Measurements from ENCODE around the gene TMEM150B.

Gene TMEM150B

DNA sequence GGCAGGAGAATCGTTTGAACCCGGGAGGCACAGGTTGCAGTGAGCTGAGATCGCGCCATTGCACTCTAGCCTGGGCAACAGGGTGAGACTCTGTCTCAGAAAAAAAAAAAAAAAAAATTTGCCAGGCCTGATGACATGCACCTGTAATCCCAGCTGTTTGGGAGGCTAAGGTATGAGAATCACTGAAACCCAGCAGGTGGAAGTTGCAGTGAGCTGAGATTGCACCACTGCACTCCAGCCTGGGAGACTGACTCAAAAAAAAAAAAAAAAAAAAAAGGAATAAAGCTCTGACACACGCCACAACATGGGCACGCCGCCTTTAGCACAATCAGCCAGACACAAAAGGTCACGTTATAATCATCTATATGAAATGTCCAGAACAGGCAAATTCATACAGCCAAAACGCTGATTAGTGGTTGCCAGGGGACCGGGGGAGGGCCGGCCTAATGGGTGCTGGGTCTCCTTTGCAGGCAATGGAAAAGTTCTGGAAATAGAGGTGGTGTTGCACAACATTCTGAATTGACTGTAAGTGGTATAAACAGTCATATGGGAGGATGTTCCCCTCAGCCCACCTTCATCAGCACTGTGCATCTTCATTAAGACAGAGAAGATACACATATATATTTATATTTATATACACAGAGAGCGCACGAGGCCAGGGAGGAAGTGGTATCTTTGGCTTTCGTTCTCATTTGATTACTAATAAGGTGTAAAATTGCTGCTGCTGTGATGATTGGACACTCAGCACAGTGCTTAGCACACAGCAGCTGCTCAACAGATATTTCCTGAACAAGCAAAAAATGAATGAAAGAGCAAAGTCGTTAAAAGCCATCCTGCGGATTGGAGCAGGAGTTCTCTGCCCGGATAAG lies 49.1 kb downstream of the TMEM150B start:
- Histone ChIP-seq H2BK5ac (ENCODE audit: low read depth, low read length, poor library complexity, severe bottlenecking) (no peak overlapping the region), H3K27ac (ENCODE audit: low read length, poor library complexity, severe bottlenecking) (no peak overlapping the region), H3K9ac (ENCODE audit: low read length) (no peak overlapping the region), H3K18ac (ENCODE audit: low read depth in 1 of 2, low read length in 2 of 2) (no peak overlapping the region), H2BK120ac (ENCODE audit: low read depth, low read length) (no peak overlapping the region), H3K4me2 (ENCODE audit: low read length, poor library complexity, severe bottlenecking) (no peak overlapping the region), H2BK15ac (ENCODE audit: low read depth, poor library complexity, severe bottlenecking) (no peak overlapping the region), H2BK12ac (ENCODE audit: low read length in 2 of 2) (no peak overlapping the region), H3K4me1 (ENCODE audit: control insufficient read depth, insufficient read depth, low read depth, low read length) (peaks cover 12% of the 10 kb centered on the region), H2AFZ (ENCODE audit: low read depth, low read length) (no peak overlapping the region), H3K4ac (ENCODE audit: low read depth in 1 of 2, low read length in 2 of 2) (no peak overlapping the region), H3K79me1 (replicated peaks; ENCODE audit: low read length, poor library complexity, severe bottlenecking) (peaks cover 27% of the 10 kb centered on the region), H4K8ac (ENCODE audit: low read length) (no peak overlapping the region), H3K14ac (ENCODE audit: low read length in 2 of 2) (no peak overlapping the region), H3K27me3 (ENCODE audit: control insufficient read depth in 1 of 2, insufficient read depth in 1 of 2, low read length in 2 of 2) (no peaks in the 10 kb centered on the region), H3K4me3 (ENCODE audit: insufficient read depth in 1 of 2, low read depth in 1 of 2, low read length in 2 of 2) (no peak overlapping the region), H3K9me3 (ENCODE audit: control insufficient read depth, low read length) (no peaks in the 10 kb centered on the region), H4K91ac (ENCODE audit: low read length) (no peak overlapping the region), H3K23ac (ENCODE audit: low read length in 2 of 2) (no peak overlapping the region), H2AK5ac (ENCODE audit: low read length, severe bottlenecking) (no peak overlapping the region), H3K36me3 (ENCODE audit: control insufficient read depth in 1 of 2, insufficient read depth in 2 of 2, low read depth in 1 of 2, low read length in 2 of 2) (peaks cover 44 to 47% of the 10 kb centered on the region in 2 experiments)
- DNase-seq, result no peak
- WGBS, result 96% methylated on average over 17 of the region's 17 CpGs

GRCh38 chr19:55273978-55274707 lies 51.0 kb downstream of the TMEM150B start:
- no peak overlapping the region for H3K4me3 ChIP-seq (ENCODE audit: insufficient read depth in 1 of 2, low read depth in 1 of 2, low read length in 2 of 2)
- H2BK15ac ChIP-seq (ENCODE audit: low read depth, poor library complexity, severe bottlenecking), result no peak overlapping the region

GRCh38 chr19:55272142-55272541 lies 53.0 kb downstream of the TMEM150B start:
- 95% methylated on average over 18 of the region's 18 CpGs for WGBS
- no peak overlapping the region for H3K4me3 ChIP-seq (ENCODE audit: insufficient read depth in 1 of 2, low read depth in 1 of 2, low read length in 2 of 2)
- H2AK5ac ChIP-seq (ENCODE audit: low read length, severe bottlenecking), result no peak overlapping the region
- no peaks in the 10 kb centered on the region for H3K27me3 ChIP-seq (ENCODE audit: control insufficient read depth in 1 of 2, insufficient read depth in 1 of 2, low read length in 2 of 2)
- peaks cover 37% of the 10 kb centered on the region for H3K79me1 ChIP-seq (replicated peaks; ENCODE audit: low read length, poor library complexity, severe bottlenecking)
- H2BK12ac ChIP-seq (ENCODE audit: low read length in 2 of 2), result no peak overlapping the region
- no peak overlapping the region for H3K27ac ChIP-seq (ENCODE audit: low read length, poor library complexity, severe bottlenecking)
- no peak overlapping the region for H2BK15ac ChIP-seq (ENCODE audit: low read depth, poor library complexity, severe bottlenecking)
- no peak overlapping the region for H2BK120ac ChIP-seq (ENCODE audit: low read depth, low read length)
- no peak overlapping the region for H3K4me2 ChIP-seq (ENCODE audit: low read length, poor library complexity, severe bottlenecking)
- H2BK5ac ChIP-seq (ENCODE audit: low read depth, low read length, poor library complexity, severe bottlenecking), result no peak overlapping the region
- H4K91ac ChIP-seq (ENCODE audit: low read length), result no peak overlapping the region
- no peaks in the 10 kb centered on the region for H3K9me3 ChIP-seq (ENCODE audit: control insufficient read depth, low read length)
- H2AFZ ChIP-seq (ENCODE audit: low read depth, low read length), result no peak overlapping the region
- no peak overlapping the region for H3K18ac ChIP-seq (ENCODE audit: low read depth in 1 of 2, low read length in 2 of 2)
- no peak overlapping the region for H4K8ac ChIP-seq (ENCODE audit: low read length)
- no peak overlapping the region for H3K23ac ChIP-seq (ENCODE audit: low read length in 2 of 2)
- H3K14ac ChIP-seq (ENCODE audit: low read length in 2 of 2), result no peak overlapping the region
- DNase-seq, result no peak
- H3K4ac ChIP-seq (ENCODE audit: low read depth in 1 of 2, low read length in 2 of 2), result no peak overlapping the region
- H3K4me1 ChIP-seq (ENCODE audit: control insufficient read depth, insufficient read depth, low read depth, low read length), result peaks cover 2% of the 10 kb centered on the region
- peaks cover 43 to 55% of the 10 kb centered on the region in 2 experiments for H3K36me3 ChIP-seq (ENCODE audit: control insufficient read depth in 1 of 2, insufficient read depth in 2 of 2, low read depth in 1 of 2, low read length in 2 of 2)
- no peak overlapping the region for H3K9ac ChIP-seq (ENCODE audit: low read length)

More at GRCh38 chr19:55273978-55274707, 51.0 kb downstream of the TMEM150B start:
- peaks cover 3% of the 10 kb centered on the region for H3K4me1 ChIP-seq (ENCODE audit: control insufficient read depth, insufficient read depth, low read depth, low read length)
- no peak overlapping the region for H2AFZ ChIP-seq (ENCODE audit: low read depth, low read length)
- no peak overlapping the region for H2AK5ac ChIP-seq (ENCODE audit: low read length, severe bottlenecking)
- H4K91ac ChIP-seq (ENCODE audit: low read length), result no peak overlapping the region
- no peaks in the 10 kb centered on the region for H3K9me3 ChIP-seq (ENCODE audit: control insufficient read depth, low read length)
- H3K23ac ChIP-seq (ENCODE audit: low read length in 2 of 2), result no peak overlapping the region
- H2BK12ac ChIP-seq (ENCODE audit: low read length in 2 of 2), result no peak overlapping the region
- no peak overlapping the region for H2BK120ac ChIP-seq (ENCODE audit: low read depth, low read length)
- H3K27me3 ChIP-seq (ENCODE audit: control insufficient read depth in 1 of 2, insufficient read depth in 1 of 2, low read length in 2 of 2), result no peaks in the 10 kb centered on the region
- no peak overlapping the region for H2BK5ac ChIP-seq (ENCODE audit: low read depth, low read length, poor library complexity, severe bottlenecking)
- no peak for DNase-seq
- H3K4ac ChIP-seq (ENCODE audit: low read depth in 1 of 2, low read length in 2 of 2), result no peak overlapping the region
- no peak overlapping the region for H3K14ac ChIP-seq (ENCODE audit: low read length in 2 of 2)
- H3K27ac ChIP-seq (ENCODE audit: low read length, poor library complexity, severe bottlenecking), result no peak overlapping the region
- 96% methylated on average over 33 of the region's 36 CpGs for WGBS
- H4K8ac ChIP-seq (ENCODE audit: low read length), result no peak overlapping the region
- no peak overlapping the region for H3K4me2 ChIP-seq (ENCODE audit: low read length, poor library complexity, severe bottlenecking)
- peaks cover 47 to 59% of the 10 kb centered on the region in 2 experiments for H3K36me3 ChIP-seq (ENCODE audit: control insufficient read depth in 1 of 2, insufficient read depth in 2 of 2, low read depth in 1 of 2, low read length in 2 of 2)
- H3K79me1 ChIP-seq (replicated peaks; ENCODE audit: low read length, poor library complexity, severe bottlenecking), result peaks cover 35% of the 10 kb centered on the region
- no peak overlapping the region for H3K18ac ChIP-seq (ENCODE audit: low read depth in 1 of 2, low read length in 2 of 2)
- no peak overlapping the region for H3K9ac ChIP-seq (ENCODE audit: low read length)
